NB4 (cell line): ENCODE data around the gene CAMK2D.

Experiments used
- MYC ChIP-seq: IDR thresholded peaks from 2 replicates; pipeline ENCODE4 v1.6.1; 2011; ENCODE audit warnings: low read depth, low read length
- POLR2A ChIP-seq: IDR thresholded peaks from 2 replicates; pipeline ENCODE4 v1.6.1; 2011; ENCODE audit warnings: mild to moderate bottlenecking; ENCODE audit not compliant: insufficient read length; ENCODE audit errors: extremely low read depth
- TF ChIP-seq, protein P1 (sequence below): IDR thresholded peaks from one replicate; pipeline ENCODE4 v1.5.1; 2012; ENCODE audit warnings: low read depth, low read length
- TF ChIP-seq, protein P2 (sequence below): IDR thresholded peaks from 2 replicates; pipeline ENCODE4 v1.6.1; 2011; ENCODE audit warnings: low read depth, low read length

DNA sequence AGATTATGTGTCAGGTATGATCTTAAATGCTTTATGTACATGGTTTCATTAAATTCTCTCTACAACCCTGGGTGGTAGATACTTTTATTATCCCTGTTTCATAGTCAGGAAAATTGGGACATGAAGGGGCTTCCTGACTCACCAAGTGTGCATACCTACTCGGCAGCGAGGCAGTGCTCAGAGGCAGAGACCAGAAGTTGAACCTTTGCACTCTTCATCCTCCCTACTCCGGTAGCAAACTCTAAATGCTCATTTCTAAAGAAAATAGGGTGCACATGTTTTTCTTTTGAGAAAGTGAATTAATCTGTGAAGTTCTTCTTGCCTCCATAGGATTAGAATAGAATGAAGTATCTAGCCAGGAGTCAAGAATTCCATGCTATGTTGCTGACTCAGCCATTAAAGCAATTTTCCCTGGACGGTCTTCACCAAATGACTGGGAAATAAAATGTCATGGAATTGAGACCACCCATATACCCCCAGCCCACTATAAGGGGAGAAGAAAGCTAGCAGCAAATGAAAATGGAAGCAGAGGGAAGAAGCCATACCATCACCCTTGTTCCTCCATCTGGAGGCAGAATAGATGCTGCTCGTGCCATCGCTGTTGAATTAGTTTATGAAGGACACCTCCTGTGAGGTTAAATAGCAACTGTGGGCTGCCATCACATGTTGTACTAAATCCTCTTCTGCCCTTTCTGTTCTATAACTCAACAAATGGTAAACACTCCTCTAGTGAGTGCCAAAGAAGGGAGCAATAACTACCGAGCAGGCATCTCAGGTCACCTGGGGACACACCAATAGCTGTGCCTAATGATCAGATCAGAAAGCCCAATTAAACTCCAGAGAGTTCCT is 355.4 kb downstream of the CAMK2D start:
- TF ChIP-seq, protein P1, sequence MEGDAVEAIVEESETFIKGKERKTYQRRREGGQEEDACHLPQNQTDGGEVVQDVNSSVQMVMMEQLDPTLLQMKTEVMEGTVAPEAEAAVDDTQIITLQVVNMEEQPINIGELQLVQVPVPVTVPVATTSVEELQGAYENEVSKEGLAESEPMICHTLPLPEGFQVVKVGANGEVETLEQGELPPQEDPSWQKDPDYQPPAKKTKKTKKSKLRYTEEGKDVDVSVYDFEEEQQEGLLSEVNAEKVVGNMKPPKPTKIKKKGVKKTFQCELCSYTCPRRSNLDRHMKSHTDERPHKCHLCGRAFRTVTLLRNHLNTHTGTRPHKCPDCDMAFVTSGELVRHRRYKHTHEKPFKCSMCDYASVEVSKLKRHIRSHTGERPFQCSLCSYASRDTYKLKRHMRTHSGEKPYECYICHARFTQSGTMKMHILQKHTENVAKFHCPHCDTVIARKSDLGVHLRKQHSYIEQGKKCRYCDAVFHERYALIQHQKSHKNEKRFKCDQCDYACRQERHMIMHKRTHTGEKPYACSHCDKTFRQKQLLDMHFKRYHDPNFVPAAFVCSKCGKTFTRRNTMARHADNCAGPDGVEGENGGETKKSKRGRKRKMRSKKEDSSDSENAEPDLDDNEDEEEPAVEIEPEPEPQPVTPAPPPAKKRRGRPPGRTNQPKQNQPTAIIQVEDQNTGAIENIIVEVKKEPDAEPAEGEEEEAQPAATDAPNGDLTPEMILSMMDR: no peak
- TF ChIP-seq POLR2A: no peak
- TF ChIP-seq, protein P2, sequence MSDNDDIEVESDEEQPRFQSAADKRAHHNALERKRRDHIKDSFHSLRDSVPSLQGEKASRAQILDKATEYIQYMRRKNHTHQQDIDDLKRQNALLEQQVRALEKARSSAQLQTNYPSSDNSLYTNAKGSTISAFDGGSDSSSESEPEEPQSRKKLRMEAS: no peak
- no peak for TF ChIP-seq MYC
